ENCODE data around the gene FBXW7. TPM values are rescaled to one million over a fixed set of nuclear protein-coding genes. Genes with fewer than 3 reads are reported as not detected.

Gene FBXW7
- total and polyA plus RNA-seq, 2 of the 13 experiments (the other 11 are each of a cell fraction or from before 2014, with no cell fraction given): 5.0 to 40.9 TPM

- no TSS peak for BruUV-seq (replicated peaks)
- no peak for FAIRE-seq
- H3K27ac ChIP-seq (ENCODE audit: extremely low read length, insufficient read depth, low read length): no peak overlapping the region
Observed at GRCh38 chr4:152363086-152363485, 172.8 kb downstream of the FBXW7 start.

More at GRCh38 chr4:152363086-152363485, 172.8 kb downstream of the FBXW7 start:
- Histone ChIP-seq H2AFZ (ENCODE audit: low read length) (no peak overlapping the region), H3K4me1 (ENCODE audit: insufficient read depth, low read length) (no peaks in the 10 kb centered on the region), H4K20me1 (ENCODE audit: insufficient read depth, low read length) (no peaks in the 10 kb centered on the region), H3K79me2 (ENCODE audit: insufficient read depth, low read length) (no peaks in the 10 kb centered on the region), H3K4me3 (replicated peaks in 1 of 3; ENCODE audit: insufficient read depth in 1 of 3, low read depth in 2 of 3, low read length in 3 of 3) (no peak overlapping the region), H3K9me3 (ENCODE audit: low read length) (no peaks in the 10 kb centered on the region), H3K9ac (ENCODE audit: insufficient read depth, low read depth, low read length) (no peak overlapping the region), H3K4me2 (ENCODE audit: low read depth, low read length) (no peak overlapping the region), H3K27me3 (ENCODE audit: control insufficient read depth in 1 of 2, insufficient read depth in 2 of 2, low read length in 2 of 2) (no peaks in the 10 kb centered on the region), H3K36me3 (replicated peaks in 1 of 2; ENCODE audit: control insufficient read depth in 1 of 2, insufficient read depth in 2 of 2, low read length in 2 of 2) (no peaks in the 10 kb centered on the region)
- in situ Hi-C loops (cut with HindIII; ENCODE audit: extremely low pct_ligation_motif_present, low pct_unique_long_range_greater_than_20kb): no loop called here
- CTCF ChIA-PET (ENCODE audit: low intra/inter-chr PET ratio, low total read pairs): no interaction called here
- ATAC-seq (no peak), DNase-seq (ENCODE audit: low spot score) (no peak)
- intact Hi-C loops (cut with micrococcal nuclease; ENCODE audit: unreplicated experiment): no loop called here
- POLR2A ChIA-PET: no interaction called here
- TF ChIP-seq ATAD3A (CRISPR knock-in tag; IDR thresholded peaks at IDR 0.05) (no peak), ZNF724P (CRISPR knock-in tag; IDR thresholded peaks at IDR 0.05; ENCODE audit: borderline replicate concordance) (no peak), E2F1 (CRISPR knock-in tag; IDR thresholded peaks at IDR 0.05) (no peak), TCF12 (IDR thresholded peaks at IDR 0.05) (no peak), TCF12 (CRISPR knock-in tag; IDR thresholded peaks at IDR 0.05) (no peak), GZF1 (CRISPR knock-in tag; IDR thresholded peaks at IDR 0.05) (no peak), FOXC1 (CRISPR knock-in tag; IDR thresholded peaks at IDR 0.05; ENCODE audit: borderline replicate concordance) (no peak), FOXA3 (CRISPR knock-in tag; IDR thresholded peaks at IDR 0.05) (no peak), ZNF512 (CRISPR knock-in tag; IDR thresholded peaks at IDR 0.05) (no peak), BORCS8-MEF2B (CRISPR knock-in tag; IDR thresholded peaks at IDR 0.05) (no peak)

Data from HepG2 (cell line).